GM18520 (cell line): Measurements from ENCODE around the gene DHX35.
"Not testable (repeated sequence)": the region's sequence is repeated elsewhere in the genome, so short reads cannot be mapped to it uniquely, and the experiment has no call there.

Source experiments
- ATAC-seq: cut with Tn5 transposase; IDR thresholded peaks from one replicate; pipeline ENCODE4 v1.9.1; 2021; ENCODE audit not compliant: unreplicated experiment

Gene DHX35

DNA sequence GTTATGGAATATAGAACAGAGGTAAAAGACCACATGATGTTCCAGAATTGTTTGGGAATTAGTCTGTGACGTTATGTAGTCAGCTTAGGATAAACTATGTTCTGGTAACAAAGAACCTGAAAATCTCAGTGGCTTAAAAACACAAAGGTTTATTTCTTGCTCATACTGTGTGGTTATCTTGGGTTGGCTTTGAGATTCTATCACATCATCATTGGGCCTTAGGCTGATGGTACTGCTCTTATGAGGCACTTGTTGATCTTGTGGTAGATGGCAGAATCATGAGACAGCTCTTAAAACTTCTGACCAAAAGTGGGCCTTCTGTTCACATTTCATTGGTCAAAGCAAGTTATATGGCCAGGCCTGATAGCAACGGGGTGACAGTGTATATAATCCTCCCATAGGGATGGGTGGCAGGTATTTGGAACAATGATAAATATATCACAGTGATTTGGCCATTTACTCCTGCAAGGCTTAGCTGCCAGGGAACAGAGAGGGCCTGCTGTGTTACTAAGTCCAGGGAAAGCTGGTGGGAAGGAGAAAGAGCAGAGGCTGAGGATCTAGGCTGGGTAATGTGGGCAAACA is 13.5 kb downstream of the DHX35 start:
- no peak for ATAC-seq

DNA sequence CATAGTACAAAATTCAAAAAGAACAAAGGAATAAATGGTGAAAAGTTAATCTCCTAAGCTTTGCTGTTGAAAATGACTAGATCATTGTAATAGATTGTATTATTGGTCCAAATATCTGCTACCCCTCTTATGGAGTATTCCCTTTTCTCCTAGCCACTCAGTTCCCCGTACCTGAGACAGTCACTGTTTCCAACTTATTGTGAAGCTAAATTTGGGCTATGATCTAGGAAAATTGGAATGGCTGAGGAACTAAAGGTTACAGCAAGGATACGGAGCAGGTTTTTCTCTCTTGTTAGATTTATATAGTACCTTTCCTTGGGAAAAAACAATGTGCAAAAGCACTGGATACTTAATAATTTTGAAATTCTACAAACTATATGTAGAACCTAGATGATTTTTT is 17.3 kb downstream of the DHX35 start:
- no peak for ATAC-seq

DNA sequence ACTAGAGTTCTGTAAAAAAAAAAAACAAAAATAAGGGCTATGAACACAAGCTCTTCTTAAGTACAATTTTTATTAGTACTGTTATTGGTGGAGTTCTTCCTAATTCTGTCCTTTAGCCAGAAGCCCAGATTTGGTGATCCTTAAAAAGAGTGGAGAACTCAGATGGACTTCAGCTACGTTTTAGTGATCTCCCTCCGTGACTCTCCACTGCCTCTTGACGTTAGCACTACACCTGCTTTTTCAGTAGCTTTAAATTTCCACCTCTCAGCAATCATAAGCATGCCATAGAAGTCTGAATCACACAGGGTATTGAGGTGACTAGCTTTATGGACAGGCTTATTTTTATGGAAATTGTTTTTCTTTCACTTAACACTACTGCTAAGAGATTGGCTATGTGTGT is 17.7 kb downstream of the DHX35 start:
- no peak for ATAC-seq

DNA sequence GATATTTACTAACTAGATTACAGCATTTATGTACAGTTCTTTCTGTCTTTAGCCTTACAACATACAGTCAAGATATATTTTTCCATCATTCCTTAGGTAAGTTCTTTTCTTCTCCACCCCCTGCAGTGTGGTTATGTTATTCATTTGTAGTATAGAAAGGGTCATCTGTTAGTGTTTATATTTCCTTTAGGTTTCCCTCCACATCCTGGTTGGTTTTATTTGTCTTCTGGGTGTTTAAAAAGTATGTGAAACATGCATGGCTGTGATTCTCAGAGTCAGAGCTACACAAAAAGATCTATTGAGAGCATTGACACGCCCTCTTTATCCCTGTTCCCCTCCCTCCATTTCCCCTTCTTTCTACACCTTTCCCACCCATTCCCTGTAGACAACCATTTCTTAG is 20.1 kb downstream of the DHX35 start:
- no peak for ATAC-seq

DNA sequence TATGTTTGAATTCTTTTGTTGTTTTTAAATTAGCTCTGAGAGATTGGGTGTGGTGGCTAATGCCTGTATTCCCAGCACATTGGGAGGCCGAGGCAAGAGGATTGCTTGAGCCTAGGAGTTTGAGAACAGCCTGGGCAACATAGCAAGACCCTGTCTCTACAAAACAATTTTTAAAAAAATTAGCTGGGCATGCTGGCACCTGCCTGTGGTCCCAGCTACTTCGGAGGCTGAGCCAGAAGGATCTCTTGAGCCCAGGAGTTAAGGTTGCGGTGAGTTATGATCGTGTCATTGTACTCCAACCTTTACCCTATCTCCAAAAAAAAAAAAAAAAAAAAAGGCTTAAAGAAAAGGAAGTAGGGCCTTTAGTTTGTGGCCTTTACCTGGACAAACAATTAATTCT is 22.9 kb downstream of the DHX35 start:
- no peak for ATAC-seq

DNA sequence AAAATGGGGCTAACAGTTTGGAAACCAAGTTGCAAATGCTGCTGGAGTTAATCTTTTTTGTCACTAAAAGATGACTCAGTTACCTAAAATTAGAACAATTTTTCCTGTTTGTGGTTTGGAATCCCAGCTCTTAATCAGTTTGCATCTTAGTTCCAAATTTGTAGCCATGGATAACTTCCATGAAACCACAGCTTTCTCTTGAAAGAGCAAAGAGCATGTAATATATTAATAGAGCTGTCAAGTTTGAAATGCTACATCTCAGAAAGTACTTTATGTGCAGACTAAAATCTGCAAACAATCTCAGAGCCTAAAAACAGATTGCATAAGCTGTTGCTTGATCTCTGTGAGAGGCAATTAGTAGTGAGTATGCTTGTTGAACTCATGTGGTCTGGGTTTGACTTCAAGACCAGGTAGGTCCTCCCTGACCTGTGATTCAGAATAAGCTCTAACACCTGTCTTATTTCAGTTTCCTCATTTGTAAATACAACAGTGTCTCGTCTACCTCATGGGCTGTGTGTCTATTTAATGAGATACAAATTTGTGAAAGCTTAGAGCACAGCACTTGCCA is 23.5 kb downstream of the DHX35 start:
- no peak for ATAC-seq

DNA sequence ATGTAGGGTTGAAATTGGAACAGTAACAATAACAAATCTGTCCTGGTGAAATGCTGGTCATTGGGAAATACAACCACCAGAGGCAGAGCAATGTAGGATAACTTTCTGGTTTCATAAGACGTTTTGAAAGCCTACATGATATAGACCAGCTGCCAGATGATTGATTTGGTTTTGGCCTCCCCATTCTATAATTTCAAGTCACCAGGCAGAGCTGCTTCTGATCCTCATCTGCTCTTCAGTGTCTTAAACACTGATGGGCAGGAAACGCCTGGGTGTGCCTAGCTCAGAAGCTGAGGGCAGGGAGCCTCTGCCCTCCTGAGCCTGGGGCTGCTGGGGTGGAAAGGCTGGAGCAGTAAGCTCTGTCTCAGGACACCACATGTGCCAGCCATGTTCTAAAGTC is 24.5 kb downstream of the DHX35 start:
- no peak for ATAC-seq

DNA sequence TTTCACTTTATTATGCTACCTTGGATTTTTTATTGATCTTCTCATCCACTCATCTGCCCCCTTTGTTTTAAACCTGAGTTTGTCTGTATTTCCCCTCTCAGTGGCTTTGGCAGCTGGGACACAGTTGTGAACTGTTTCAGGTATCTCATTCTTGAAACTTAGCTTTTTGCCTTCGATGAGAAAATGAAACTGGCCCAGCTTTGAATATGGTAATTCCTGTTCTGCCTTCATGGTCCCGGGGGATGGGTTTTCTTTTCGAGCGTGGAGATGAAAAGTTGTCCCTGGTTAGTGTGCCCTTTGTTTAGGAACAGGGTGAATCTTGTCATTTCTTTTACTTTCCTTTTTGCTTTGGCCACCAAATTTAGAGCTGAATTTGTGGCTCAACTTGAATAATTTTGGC is 25.6 kb downstream of the DHX35 start:
- peak; percentile 57 for ATAC-seq

DNA sequence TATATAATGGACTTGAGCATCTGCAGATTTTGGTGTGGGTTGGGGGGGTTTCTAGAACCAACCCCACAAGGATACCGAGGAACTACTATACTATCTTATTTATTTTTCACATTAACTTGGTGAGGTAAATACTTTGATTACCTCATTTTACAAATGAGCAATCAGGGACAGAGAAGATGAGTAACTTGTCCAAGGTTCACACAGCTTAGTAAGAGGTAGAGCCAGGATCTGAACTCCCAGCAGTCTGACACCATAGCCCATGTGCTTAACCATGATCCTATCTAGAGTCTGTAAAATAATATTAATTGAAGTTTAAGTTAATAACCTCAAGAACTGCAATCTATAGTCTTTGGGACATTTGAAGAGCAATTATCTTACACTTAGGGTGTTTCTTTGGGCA is 28.6 kb downstream of the DHX35 start:
- ATAC-seq, result no peak

DNA sequence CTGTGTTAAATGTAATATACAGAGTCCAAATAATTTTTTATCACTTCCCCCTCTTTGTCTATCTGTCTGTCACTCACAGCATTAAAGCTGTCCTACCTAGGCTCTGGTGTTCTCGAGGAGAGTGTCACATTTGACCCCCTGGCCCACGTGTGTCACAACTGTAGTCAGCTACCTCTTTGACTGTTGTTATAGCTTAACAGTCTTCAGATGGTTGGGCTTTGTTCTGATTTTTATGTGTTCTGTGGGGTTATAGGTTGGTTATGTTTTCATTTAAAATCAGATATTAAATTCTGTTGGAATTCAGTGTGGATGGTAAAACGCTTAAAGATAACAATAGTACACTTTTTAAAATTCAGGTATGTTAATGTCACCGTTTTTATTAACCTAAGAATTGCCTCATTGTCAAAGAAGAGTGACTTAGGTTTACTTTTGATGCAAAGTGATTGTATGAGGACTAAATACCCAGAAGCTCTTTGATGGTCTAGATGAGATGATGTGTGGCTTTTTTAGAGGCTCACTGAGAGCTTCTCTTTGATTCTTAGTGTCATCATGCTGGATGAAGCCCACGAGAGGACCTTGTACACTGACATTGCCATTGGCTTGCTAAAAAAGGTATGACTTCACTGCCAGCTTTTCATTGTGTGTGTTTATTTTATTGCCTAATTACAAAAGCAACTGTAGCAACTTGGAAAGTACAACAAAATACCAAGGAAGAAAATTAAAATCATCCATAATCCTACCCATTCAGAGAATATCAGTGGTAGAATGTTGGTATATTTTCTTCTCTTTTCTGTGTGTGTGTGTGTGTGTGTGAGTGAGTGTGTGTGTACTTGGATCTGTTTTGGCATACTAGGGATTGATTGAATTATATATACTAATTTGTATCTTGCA is 29.9 kb downstream of the DHX35 start:
- ATAC-seq, result no peak

DNA sequence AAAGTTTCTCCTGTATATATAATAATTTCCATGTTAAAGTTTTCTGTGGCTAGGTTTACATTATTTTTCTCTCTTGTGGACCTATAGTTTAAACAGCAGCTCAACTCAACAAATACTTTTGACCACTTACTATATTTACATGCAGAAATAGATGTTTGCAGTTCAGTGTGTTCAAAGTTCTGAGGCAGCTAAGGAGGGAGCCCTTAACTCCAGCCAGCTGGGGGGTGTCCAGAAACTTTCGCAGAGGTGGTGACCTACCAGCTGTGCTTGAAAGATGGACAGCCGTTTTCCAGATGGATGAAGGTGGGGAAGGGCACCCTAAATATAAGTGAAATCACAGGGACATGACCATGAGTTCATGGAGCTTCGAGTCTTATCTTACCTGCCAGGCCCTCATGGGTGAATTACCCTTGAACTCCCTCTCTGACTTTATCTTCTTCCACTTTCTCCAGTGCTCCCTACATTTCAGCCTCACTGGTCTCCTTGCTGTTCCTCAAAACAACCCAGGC is 33.4 kb downstream of the DHX35 start:
- ATAC-seq, result no peak

DNA sequence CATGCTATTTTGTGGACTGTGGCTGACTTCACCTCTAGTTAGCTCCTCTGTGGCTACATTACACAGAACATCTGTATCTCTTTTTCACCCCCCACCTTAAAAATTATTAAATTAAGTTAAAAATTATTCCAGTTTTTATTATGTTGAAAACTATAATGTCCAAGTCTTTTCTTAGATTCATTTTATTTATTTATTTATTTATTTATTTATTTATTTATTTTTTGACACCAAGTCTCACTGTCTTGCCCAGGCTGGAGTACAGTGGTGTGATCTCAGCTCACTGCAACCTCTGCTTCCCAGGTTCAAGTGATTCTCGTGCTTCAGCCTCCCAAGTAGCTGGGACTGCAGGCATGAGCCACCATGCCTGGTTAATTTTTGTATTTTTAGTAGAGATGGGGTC is 34.7 kb downstream of the DHX35 start:
- ATAC-seq, result not testable (repeated sequence)

DNA sequence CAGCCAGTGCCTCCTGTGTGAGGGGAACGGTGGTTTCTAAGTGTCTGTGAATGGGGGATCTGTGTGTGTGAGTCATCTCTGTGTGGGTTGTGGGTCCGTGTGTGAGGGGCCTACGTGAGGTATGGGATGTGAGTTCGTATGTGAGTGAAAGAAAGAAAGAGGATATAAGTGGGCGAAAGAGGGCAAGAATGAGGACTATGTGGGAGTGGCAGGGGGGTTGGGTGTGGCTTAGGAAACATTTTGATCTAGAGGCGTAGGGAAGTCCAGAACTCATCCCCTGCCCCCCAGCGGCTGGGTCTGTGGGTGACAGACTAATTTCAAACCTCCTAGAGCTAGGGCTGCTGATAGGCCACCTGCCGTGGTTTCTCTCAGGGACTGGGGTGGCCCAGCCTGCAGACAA is 35.5 kb downstream of the DHX35 start:
- ATAC-seq, result peak; percentile 78

DNA sequence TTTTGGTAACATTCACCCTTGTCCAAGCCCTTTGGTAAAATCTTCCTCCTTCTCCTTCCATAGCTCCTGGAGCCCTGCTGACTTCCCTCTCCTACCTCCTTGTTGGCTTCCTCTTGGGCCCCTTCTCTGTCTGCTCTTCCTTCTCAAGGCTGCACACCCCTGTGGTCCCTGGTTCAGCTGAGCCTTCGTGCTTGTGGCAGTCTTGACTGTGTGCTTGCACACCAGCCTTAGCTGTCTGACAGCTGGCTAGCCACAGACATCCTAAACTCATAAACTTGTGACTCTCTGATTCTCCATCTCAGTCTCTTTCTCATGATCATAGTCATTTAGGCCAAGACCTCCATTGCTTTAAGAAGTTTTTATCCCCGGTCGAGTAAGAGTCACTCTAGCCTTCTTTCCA is 37.1 kb downstream of the DHX35 start:
- no peak for ATAC-seq

DNA sequence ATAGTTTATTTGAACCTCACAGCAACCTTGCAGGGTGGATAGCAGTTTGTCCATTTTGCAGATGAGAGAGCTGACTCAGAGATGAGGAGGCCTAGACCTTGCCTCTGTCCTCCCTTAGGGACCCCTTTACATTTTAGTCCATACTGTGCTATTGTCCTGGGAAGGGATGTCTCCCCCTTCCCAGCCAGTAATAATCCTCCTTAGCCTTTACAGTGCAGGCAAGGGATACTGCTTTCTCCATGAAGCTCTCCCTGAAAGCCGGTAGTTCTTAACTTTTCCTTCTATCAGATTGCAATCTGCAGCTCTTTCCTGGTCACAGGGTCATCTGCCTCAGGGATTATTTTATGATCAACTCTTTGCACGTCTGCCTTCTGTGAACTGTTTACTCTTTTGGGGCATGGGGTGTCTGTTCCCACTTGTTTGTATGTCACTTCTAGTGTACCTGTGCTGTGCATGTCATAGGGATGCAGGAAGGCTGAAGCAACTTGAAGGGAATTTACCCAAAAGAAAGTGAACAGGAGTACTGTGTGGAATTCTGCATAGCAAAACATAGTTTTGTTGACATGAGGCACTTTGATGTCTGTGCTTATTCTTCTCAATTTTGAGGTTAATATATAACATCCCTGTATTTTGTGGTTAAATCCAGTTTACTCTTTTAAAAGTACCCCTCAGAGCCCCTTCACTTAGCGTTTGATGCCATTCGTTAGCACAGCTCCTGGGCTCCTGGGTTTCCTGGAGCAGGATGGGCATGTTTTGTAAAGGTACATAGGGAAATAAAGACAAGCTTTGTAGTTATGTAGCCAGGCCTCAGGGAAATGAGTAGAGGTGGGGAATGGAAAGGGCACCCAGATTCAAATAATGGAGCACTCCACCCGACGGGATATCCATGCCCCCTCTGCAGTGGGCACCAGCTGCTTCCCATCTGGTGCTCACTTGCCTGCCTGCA is 38.1 kb downstream of the DHX35 start:
- ATAC-seq, result no peak

DNA sequence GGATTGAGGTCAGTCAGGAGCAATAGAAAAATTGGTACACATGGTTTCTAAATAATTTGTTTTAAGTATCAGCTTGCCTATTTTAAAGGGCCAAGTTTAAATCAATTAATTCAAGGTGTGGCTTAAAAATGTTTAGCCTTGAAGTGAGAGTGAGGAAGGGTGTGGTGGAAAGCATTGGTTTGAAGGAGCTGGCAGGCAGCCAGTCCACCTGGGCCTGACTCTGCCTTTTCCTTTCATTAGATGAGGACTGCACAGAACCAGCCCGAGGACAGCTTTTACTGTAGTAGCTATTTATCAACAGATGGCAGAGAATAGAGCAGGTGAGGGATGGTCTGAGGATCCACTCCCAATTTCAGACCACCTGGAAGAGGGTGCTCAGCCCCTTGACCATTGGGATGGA is 42.4 kb downstream of the DHX35 start:
- no peak for ATAC-seq

DNA sequence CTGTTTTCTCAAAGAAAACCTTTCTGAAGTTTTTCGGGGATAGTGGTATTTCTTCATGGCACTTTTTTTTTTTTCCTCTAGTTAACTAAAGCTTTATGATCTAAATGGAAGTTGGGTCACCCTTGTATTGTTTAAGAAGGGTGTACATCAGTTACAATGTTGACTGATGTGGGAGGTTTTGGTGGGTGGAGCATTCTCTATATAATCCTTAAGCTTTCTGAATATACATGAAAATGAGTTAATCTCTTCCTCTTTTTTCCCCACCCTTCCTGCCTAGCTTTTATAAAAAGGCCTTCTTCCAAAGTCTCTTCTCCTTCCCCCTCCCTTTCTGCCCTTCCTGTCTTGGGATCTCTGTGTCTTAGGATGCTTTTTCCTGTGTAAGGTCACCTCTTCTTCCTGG is 47.2 kb downstream of the DHX35 start:
- ATAC-seq, result no peak

DNA sequence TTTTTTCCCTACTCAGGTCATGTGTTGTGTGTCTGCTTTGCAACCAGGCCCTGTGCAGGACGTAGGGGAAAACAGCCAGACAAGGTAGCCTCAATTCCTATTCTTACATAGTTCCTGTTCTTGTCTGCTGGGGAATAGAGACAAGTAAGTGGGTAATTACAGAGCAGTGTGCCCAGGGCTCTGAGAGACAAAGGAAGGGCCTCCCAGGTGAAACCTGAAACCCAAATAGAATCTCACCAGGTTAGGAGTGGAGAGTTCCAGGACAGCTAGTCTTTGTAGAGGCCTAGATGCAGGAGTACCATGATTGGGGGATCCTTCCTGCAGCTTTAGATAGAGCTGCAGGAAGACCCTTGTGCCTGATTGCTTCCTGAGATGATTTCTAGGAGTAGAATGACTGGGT is 48.4 kb downstream of the DHX35 start:
- ATAC-seq, result no peak

DNA sequence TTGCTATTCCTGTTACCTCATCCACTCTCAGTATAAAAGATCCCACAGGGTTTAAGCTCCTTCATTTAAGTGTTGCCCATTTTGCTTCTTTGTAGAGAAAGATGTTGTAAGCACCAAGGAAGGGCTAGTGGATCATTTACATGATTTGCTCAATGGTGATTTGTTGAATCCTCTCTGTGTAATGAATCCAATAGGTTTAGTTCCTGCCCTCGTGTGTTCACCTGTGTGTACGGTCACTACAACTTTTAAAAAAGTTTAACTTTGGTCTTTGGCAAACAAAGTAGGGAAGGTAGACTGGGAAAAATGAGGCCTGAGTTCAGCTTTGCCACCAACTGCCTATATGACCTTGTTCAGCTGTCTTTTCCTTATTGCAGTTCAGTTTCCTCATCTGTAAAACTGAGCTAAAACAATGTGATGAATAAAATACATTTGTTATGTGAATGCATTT is 51.5 kb downstream of the DHX35 start:
- no peak for ATAC-seq

DNA sequence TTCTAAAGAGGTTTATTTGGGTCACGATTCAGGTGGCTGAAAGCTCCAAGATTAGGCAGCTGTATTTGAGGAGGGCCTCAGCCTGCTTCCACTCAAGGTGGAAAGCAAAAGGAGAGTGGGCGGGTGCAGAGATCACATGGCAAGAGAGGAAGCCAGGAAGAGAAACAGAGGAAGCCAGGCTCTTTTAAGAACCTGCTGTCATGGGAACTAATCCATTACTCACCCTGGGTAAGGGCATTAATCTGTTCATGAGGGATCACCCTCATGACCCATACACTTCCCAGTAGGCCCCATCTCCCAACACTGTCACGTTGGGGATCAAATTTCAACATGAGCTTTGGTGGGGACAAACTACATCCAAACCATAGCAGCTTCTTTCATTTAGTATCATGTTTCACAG is 53.9 kb downstream of the DHX35 start:
- no peak for ATAC-seq

DNA sequence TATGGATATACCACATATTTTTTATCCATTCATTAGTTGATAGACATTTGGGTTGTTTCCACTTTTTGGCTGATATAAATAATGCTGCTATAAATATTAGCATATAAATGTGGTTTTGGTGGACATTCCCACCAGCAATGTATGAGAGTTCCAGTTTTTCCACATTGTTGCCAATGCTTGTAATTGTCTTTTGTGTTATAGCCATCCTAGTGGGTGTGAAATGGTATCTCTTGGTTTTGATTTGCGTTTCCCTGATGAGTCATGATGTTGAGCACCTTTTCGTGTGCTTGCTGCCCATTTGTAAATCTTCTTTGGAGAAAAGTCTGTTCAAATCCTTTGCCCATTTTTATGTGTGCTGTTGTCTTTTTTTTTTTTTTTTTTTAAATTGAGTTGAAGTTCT is 54.4 kb downstream of the DHX35 start:
- ATAC-seq, result no peak
